ENCODE data around the gene SPRR1B. TPM values are rescaled to one million over a fixed set of nuclear protein-coding genes. Genes with fewer than 3 reads are reported as not detected.

SPRR1B gene, protein sequence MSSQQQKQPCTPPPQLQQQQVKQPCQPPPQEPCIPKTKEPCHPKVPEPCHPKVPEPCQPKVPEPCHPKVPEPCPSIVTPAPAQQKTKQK
- total RNA-seq, result not detected in 2 replicates

GRCh38 chr1:153030895-153031294 is at the start of gene SPRR1B:
Gene SPRR1B (plus strand): TSS chr1:153031203. CDS start chr1:153032346, 1,143 bp downstream.

GRCh38 chr1:152983743-152984142 is 47.3 kb upstream of the SPRR1B start, which contains the start of gene SPRR1A:
Gene SPRR1A (plus strand): TSS chr1:152984081. CDS start chr1:152985231, 1,150 bp downstream.

GRCh38 chr1:153001382-153001781 is 29.6 kb upstream of the SPRR1B start, which contains the start of gene SPRR3:
Gene SPRR3 (plus strand): TSS chr1:153001749. CDS start chr1:153003021, 1,272 bp downstream.

DNA sequence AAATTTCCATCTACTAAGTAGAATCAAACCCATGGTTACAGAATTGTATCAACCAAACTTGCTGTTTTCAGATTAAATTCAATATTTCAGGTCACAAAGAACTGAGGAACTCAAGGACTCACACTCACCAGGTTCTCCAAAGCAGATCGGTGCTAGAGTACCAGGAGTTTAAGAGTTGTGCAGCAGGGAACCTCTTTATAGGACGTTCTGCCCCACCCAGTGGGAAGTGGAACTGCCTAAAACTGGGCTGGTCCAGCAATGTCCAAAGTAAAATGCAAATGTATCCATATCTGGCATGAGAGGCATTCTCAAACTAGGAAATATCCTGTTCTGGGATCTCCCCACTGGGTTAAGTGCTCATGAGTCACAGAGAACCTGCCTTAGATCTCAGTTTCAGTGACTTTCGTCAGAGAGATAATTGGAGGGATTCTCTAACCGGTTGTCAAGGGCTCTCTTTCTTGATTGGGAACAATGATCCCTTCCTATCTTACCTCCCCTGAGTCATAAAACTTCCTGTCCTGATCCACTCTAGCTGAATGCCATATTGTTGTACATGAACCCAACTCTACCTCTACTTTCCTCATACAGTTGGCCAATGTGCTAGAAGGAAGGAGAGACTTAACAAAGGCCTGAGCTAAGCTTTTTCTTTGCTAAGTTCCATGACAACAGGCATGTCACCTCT is 10.1 kb downstream of the SPRR1B start, which contains the start of gene SPRR2D:
Gene SPRR2D (minus strand): TSS at position 171 of the 682 bp plus-strand sequence. CDS start 774 bp downstream, outside the sequence.

GRCh38 chr1:153057375-153057774 is 26.4 kb downstream of the SPRR1B start, which contains the start of gene SPRR2A:
Gene SPRR2A (minus strand): TSS chr1:153057512. CDS start chr1:153056735, 777 bp downstream.

DNA sequence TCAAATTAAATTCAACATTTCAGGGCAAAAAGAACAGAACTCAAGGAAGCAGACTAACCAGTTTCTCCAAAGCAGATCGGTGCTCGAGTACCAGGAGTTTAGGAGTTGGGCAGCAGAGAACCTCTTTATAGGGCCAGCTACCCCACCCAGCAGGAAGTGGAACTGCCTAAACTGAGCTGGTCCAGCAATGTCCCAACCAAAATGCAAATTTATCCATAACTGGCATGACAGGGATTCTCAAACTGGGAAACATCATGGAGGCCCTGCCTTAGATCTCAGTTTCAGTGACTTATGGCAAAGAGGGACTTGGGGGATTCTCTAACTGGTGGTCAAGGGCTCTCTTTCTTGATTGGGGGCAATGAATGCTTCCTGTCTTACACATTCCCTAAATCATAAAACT is 40.5 kb downstream of the SPRR1B start, which contains the start of gene SPRR2B:
Gene SPRR2B (minus strand): TSS at position 101 of the 400 bp plus-strand sequence. CDS start 772 bp downstream, outside the sequence.

Small RNAs within 50 kb of the gene (small RNA-seq; reads per million reads assigned to genes)
- gene AL356867.1 (not detected), gene RF00322 (not detected), gene SPRR1A (not detected)

Other genes with a start within 250 kb of the SPRR1B start
- not detected in 2 replicates for gene LCE1E, start 244.9 kb upstream of the SPRR1B start, total RNA-seq
- not detected in 2 replicates for gene LCE1D, start 234.5 kb upstream of the SPRR1B start, total RNA-seq
- not detected in 2 replicates for gene LCE1C, start 224.6 kb upstream of the SPRR1B start, total RNA-seq
- gene LCE1B, start 219.2 kb upstream of the SPRR1B start, total RNA-seq, result not detected in 2 replicates
- gene LCE1A, start 203.7 kb upstream of the SPRR1B start, total RNA-seq, result not detected in 2 replicates
- gene LCE6A, start 188.3 kb upstream of the SPRR1B start, total RNA-seq, result not detected in 2 replicates
- not detected in 2 replicates for gene LCE7A, start 171.2 kb upstream of the SPRR1B start, total RNA-seq
- gene SMCP, start 152.9 kb upstream of the SPRR1B start, total RNA-seq, result not detected in 2 replicates
- not detected in 2 replicates for gene IVL, start 122.7 kb upstream of the SPRR1B start, total RNA-seq
- not detected in 2 replicates for gene SPRR5, start 84.0 kb upstream of the SPRR1B start, total RNA-seq
- not detected in 2 replicates for gene SPRR4, start 60.6 kb upstream of the SPRR1B start, total RNA-seq
- not detected in 2 replicates for gene SPRR1A, start 47.1 kb upstream of the SPRR1B start, total RNA-seq
- not detected in 2 replicates for gene SPRR3, start 29.5 kb upstream of the SPRR1B start, total RNA-seq
- not detected in 2 replicates for gene SPRR2D, start 9.9 kb downstream of the SPRR1B start, total RNA-seq
- gene SPRR2A, start 26.3 kb downstream of the SPRR1B start, total RNA-seq, result not detected in 2 replicates
- gene SPRR2B, start 40.4 kb downstream of the SPRR1B start, total RNA-seq, result not detected in 2 replicates
- gene SPRR2E, start 63.3 kb downstream of the SPRR1B start, total RNA-seq, result not detected in 2 replicates
- not detected in 2 replicates for gene SPRR2F, start 82.3 kb downstream of the SPRR1B start, total RNA-seq
- not detected in 2 replicates for gene SPRR2G, start 119.7 kb downstream of the SPRR1B start, total RNA-seq
- gene LELP1, start 172.2 kb downstream of the SPRR1B start, total RNA-seq, result not detected in 2 replicates
- not detected in 2 replicates for gene PRR9, start 186.4 kb downstream of the SPRR1B start, total RNA-seq
- not detected in 2 replicates for gene LORICRIN, start 228.5 kb downstream of the SPRR1B start, total RNA-seq

Data from hair follicle dermal papilla cell (primary cell).